SU-DHL-6 (cell line): ENCODE data around the gene MAPK8.

ENCODE experiments used
- CTCF ChIP-seq: fragments of 200-600 bp; sonication (generic); IDR thresholded peaks from one replicate; pipeline ENCODE4 v1.5.1; 2017; ENCODE audit warnings: antibody characterized with exemption, mild to moderate bottlenecking, low read length, moderate library complexity; ENCODE audit not compliant: insufficient read depth, poor library complexity, severe bottlenecking
- EZH2phosphoT487 ChIP-seq: fragments of 200-600 bp; sonication (generic), shearing (Covaris generic); conservative IDR thresholded peaks from 2 replicates; pipeline ENCODE4 v1.6.1; 2018; ENCODE audit warnings: mild to moderate bottlenecking, antibody characterized with exemption, low read length, moderate library complexity, mixed read lengths

GRCh38 chr10:48358838-48359237, 52.4 kb downstream of the MAPK8 start:
- TF ChIP-seq CTCF: no peak
- no peak for TF ChIP-seq EZH2phosphoT487
